GM23338 (cell line): ENCODE measurements around the gene FEN1. TPM values are rescaled to one million over a fixed set of nuclear protein-coding genes. Genes with fewer than 3 reads are reported as not detected.

Source experiments
- ATAC-seq: fragments of 200-7000 bp; cut with Tn5 transposase; 3 replicates; pipeline ENCODE4 v1.9.1; 2020
- DNase-seq: peaks from one replicate; pipeline ENCODE4 v3.0.0-alpha.2; 2015; ENCODE audit warnings: low spot score
- H2AFZ ChIP-seq: fragments of 200-600 bp; sonication (generic); 2 replicates; pipeline ENCODE4 v1.8.0; 2016; ENCODE audit warnings: antibody characterized with exemption, mild to moderate bottlenecking, moderate library complexity
- H3F3A ChIP-seq: fragments of 200-600 bp; sonication (generic); replicated peaks from 2 replicates; pipeline ENCODE4 v1.8.0; 2017; ENCODE audit warnings: antibody characterized with exemption, mixed run types, low read depth
- H3K27ac ChIP-seq: fragments of 200-600 bp; sonication (generic); 2 replicates; pipeline ENCODE4 v1.6.1; 2016; ENCODE audit warnings: low read depth
- H3K27me3 ChIP-seq: fragments of 200-600 bp; sonication (generic); 2 replicates; pipeline ENCODE4 v1.8.0; 2016; ENCODE audit warnings: mild to moderate bottlenecking, mixed run types, moderate library complexity; ENCODE audit not compliant: insufficient read depth
- H3K36me3 ChIP-seq: fragments of 200-600 bp; sonication (generic); 2 replicates; pipeline ENCODE4 v1.8.0; 2016; ENCODE audit warnings: mild to moderate bottlenecking; ENCODE audit not compliant: insufficient read depth
- H3K4me1 ChIP-seq: fragments of 200-600 bp; sonication (generic); 2 replicates; pipeline ENCODE4 v1.8.0; 2016; ENCODE audit warnings: mild to moderate bottlenecking, moderate library complexity; ENCODE audit not compliant: insufficient read depth
- H3K4me2 ChIP-seq: fragments of 200-600 bp; sonication (generic); 2 replicates; pipeline ENCODE4 v1.7.1; 2017; ENCODE audit warnings: mixed run types
- H3K4me3 ChIP-seq: fragments of 200-600 bp; sonication (generic); 2 replicates; pipeline ENCODE4 v1.6.1; 2016; ENCODE audit warnings: mixed run types
- H3K79me2 ChIP-seq: fragments of 200-600 bp; sonication (generic); replicated peaks from 2 replicates; pipeline ENCODE4 v1.8.0; 2017; ENCODE audit warnings: mild to moderate bottlenecking; ENCODE audit not compliant: insufficient read depth
- H3K9me2 ChIP-seq: fragments of 200-600 bp; sonication (generic); 2 replicates; pipeline ENCODE4 v1.8.0; 2017; ENCODE audit not compliant: insufficient read depth
- H4K20me1 ChIP-seq: fragments of 200-600 bp; sonication (generic); replicated peaks from 2 replicates; pipeline ENCODE4 v1.8.0; 2017; ENCODE audit warnings: mild to moderate bottlenecking; ENCODE audit not compliant: insufficient read depth
- H3K27ac Mint-ChIP-seq: 2 replicates; pipeline ENCODE4 v1.8.0; 2020; ENCODE audit warnings: inconsistent platforms, mild to moderate bottlenecking, moderate library complexity, mixed read lengths
- H3K27me3 Mint-ChIP-seq: 3 replicates; pipeline ENCODE4 v1.8.0; 2022; ENCODE audit warnings: low read depth, mild to moderate bottlenecking, moderate library complexity, mixed read lengths, inconsistent platforms; ENCODE audit not compliant: insufficient read depth, poor library complexity
- H3K36me3 Mint-ChIP-seq: 3 replicates; pipeline ENCODE4 v1.8.0; 2021; ENCODE audit warnings: low read depth, mild to moderate bottlenecking, inconsistent platforms, moderate library complexity, mixed read lengths
- H3K4me1 Mint-ChIP-seq: 3 replicates; pipeline ENCODE4 v1.8.0; 2020; ENCODE audit warnings: mild to moderate bottlenecking, inconsistent platforms, mixed read lengths
- H3K4me3 Mint-ChIP-seq: 3 replicates; pipeline ENCODE4 v1.8.0; 2021; ENCODE audit warnings: moderate library complexity, mild to moderate bottlenecking, inconsistent platforms, mixed read lengths
- H3K9me3 Mint-ChIP-seq: 3 replicates; pipeline ENCODE4 v1.8.0; 2020; ENCODE audit warnings: moderate library complexity, mild to moderate bottlenecking, inconsistent platforms, mixed read lengths
- CREB1 ChIP-seq: fragments of 250-450 bp; sonication (Bioruptor Pico); IDR thresholded peaks from 2 replicates; pipeline ENCODE4 v1.5.0; 2020; ENCODE audit warnings: low read depth, mild to moderate bottlenecking, moderate library complexity
- EZH2 ChIP-seq: fragments of 200-600 bp; sonication (generic); IDR thresholded peaks from one replicate; pipeline ENCODE4 v1.8.0; 2017; ENCODE audit warnings: antibody characterized with exemption, mild to moderate bottlenecking, low read depth; ENCODE audit not compliant: unreplicated experiment
- EZH2phosphoT487 ChIP-seq: fragments of 200-600 bp; sonication (generic); IDR thresholded peaks from one replicate; pipeline ENCODE4 v1.8.1; 2018; ENCODE audit warnings: antibody characterized with exemption; ENCODE audit not compliant: unreplicated experiment
- JUNB ChIP-seq: IDR thresholded peaks from one replicate; pipeline ENCODE4 v1.6.1; 2016; ENCODE audit warnings: antibody characterized with exemption; ENCODE audit not compliant: unreplicated experiment
- NANOG ChIP-seq: IDR thresholded peaks from 2 replicates; pipeline ENCODE4 v1.6.1; 2016; ENCODE audit warnings: antibody characterized with exemption, borderline replicate concordance
- POLR2AphosphoS5 ChIP-seq: IDR thresholded peaks from 2 replicates; pipeline ENCODE4 v1.6.1; 2016; ENCODE audit warnings: antibody characterized with exemption, low read depth
- STAT1 ChIP-seq: IDR thresholded peaks from one replicate; pipeline ENCODE4 v1.6.1; 2016; ENCODE audit warnings: antibody characterized with exemption; ENCODE audit not compliant: unreplicated experiment
- ZNF114 ChIP-seq: fragments of 250-450 bp; sonication (Bioruptor Pico); IDR thresholded peaks from 2 replicates; pipeline ENCODE4 v1.5.0; 2020; ENCODE audit warnings: mild to moderate bottlenecking, moderate library complexity
- ZNF331 ChIP-seq: fragments of 250-450 bp; sonication (Bioruptor Pico); IDR thresholded peaks from 2 replicates; pipeline ENCODE4 v1.5.0; 2020; ENCODE audit warnings: low read depth, mild to moderate bottlenecking, moderate library complexity
- polyA plus RNA-seq: library from polyadenylated mRNA; unstranded; fragments of >200 nt; fragmentation: Nextera tagmentation; extraction: Ambion mirVana; gene quantifications from 2 replicates; pipeline ENCODE4 v1.2.1, GENCODE V29; 2016
- total RNA-seq: library from RNA; depleted of rRNA; stranded (reverse); fragments of >200 nt; shearing (Covaris generic); gene quantifications from 2 replicates; pipeline ENCODE4 v1.2.3, GENCODE V29; 2014
- TF ChIP-seq, protein P1 (sequence below), 2 experiments: fragments of 200-600 bp in 1 of 2; sonication (generic) in 1 of 2; conservative IDR thresholded peaks; 2 replicates each; pipeline versions ENCODE4 v1.5.1 to v1.6.1; 2016 to 2017; ENCODE audit warnings: antibody characterized with exemption in 2 of 2, low read depth in 2 of 2, mild to moderate bottlenecking in 2 of 2, moderate library complexity in 1 of 2
- TF ChIP-seq, protein P2 (sequence below): IDR thresholded peaks from 2 replicates; pipeline ENCODE4 v1.6.1; 2016; ENCODE audit warnings: antibody characterized with exemption
- TF ChIP-seq, protein P3 (sequence below): IDR thresholded peaks from one replicate; pipeline ENCODE4 v1.6.1; 2018; ENCODE audit warnings: antibody characterized with exemption; ENCODE audit not compliant: unreplicated experiment
- TF ChIP-seq, protein P4 (sequence below): fragments of 250-450 bp; sonication (Bioruptor Pico); IDR thresholded peaks from 2 replicates; pipeline ENCODE4 v1.5.0; 2020; ENCODE audit warnings: mild to moderate bottlenecking, moderate library complexity

Gene FEN1
- total and polyA plus RNA-seq, 2 experiments from 2014 or later, result 85.1 to 89.0 TPM

DNA sequence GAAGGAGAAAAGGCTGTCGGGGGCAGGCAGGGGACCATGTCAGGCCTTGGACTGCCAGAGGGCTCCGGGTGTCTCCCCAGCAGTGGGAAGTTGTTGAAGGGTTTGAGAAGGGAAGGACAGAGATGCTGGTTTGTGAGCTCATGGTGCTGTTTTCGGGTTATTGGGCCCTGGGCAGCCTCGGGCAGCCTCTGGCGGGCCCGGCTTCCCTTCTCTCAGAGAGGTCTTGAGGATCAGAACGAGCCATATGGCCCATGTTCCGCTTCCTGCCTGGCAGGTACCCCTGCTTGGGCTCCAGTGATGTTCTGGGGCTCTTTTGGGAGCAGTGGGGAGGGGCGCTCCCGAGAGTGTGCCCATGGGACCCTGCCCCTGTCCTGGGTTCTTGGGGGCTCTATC lies 30.5 kb upstream of the FEN1 start:
- Mint-ChIP-seq H3K36me3 (no peaks in the 10 kb centered on the region), H3K9me3 (no peaks in the 10 kb centered on the region; the same call in 2 of the 3 replicates), H3K27ac (no peak overlapping the region), H3K4me1 (peaks cover 22% of the 10 kb centered on the region; the same call in 2 of the 3 replicates), H3K4me3 (no peak overlapping the region), H3K27me3 (peaks cover 14% of the 10 kb centered on the region)
- ATAC-seq (no peak), DNase-seq (no peak)
- Histone ChIP-seq H4K20me1 (no peaks in the 10 kb centered on the region), H3K4me3 (no peak overlapping the region), H2AFZ (no peak overlapping the region), H3K9me2 (no peaks in the 10 kb centered on the region), H3F3A (no peaks in the 10 kb centered on the region), H3K27me3 (no peaks in the 10 kb centered on the region), H3K27ac (no peak overlapping the region), H3K36me3 (no peaks in the 10 kb centered on the region), H3K4me1 (peaks cover 15% of the 10 kb centered on the region; the same call in 1 of the 2 replicates), H3K4me2 (no peak overlapping the region), H3K79me2 (no peaks in the 10 kb centered on the region)
- TF ChIP-seq, protein P1, sequence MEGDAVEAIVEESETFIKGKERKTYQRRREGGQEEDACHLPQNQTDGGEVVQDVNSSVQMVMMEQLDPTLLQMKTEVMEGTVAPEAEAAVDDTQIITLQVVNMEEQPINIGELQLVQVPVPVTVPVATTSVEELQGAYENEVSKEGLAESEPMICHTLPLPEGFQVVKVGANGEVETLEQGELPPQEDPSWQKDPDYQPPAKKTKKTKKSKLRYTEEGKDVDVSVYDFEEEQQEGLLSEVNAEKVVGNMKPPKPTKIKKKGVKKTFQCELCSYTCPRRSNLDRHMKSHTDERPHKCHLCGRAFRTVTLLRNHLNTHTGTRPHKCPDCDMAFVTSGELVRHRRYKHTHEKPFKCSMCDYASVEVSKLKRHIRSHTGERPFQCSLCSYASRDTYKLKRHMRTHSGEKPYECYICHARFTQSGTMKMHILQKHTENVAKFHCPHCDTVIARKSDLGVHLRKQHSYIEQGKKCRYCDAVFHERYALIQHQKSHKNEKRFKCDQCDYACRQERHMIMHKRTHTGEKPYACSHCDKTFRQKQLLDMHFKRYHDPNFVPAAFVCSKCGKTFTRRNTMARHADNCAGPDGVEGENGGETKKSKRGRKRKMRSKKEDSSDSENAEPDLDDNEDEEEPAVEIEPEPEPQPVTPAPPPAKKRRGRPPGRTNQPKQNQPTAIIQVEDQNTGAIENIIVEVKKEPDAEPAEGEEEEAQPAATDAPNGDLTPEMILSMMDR (conservative IDR thresholded peaks at IDR 0.05; ENCODE audit: low read depth in 2 of 2), result no peak
- no peak for TF ChIP-seq EZH2
- TF ChIP-seq NANOG, result no peak
- no peak for TF ChIP-seq CREB1 (CRISPR knock-in tag)
- no peak for TF ChIP-seq STAT1
- TF ChIP-seq JUNB, result no peak
- TF ChIP-seq EZH2phosphoT487, result no peak
- TF ChIP-seq, protein P2, sequence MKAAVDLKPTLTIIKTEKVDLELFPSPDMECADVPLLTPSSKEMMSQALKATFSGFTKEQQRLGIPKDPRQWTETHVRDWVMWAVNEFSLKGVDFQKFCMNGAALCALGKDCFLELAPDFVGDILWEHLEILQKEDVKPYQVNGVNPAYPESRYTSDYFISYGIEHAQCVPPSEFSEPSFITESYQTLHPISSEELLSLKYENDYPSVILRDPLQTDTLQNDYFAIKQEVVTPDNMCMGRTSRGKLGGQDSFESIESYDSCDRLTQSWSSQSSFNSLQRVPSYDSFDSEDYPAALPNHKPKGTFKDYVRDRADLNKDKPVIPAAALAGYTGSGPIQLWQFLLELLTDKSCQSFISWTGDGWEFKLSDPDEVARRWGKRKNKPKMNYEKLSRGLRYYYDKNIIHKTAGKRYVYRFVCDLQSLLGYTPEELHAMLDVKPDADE, result no peak
- no peak for TF ChIP-seq ZNF114 (CRISPR knock-in tag)
- TF ChIP-seq, protein P3, sequence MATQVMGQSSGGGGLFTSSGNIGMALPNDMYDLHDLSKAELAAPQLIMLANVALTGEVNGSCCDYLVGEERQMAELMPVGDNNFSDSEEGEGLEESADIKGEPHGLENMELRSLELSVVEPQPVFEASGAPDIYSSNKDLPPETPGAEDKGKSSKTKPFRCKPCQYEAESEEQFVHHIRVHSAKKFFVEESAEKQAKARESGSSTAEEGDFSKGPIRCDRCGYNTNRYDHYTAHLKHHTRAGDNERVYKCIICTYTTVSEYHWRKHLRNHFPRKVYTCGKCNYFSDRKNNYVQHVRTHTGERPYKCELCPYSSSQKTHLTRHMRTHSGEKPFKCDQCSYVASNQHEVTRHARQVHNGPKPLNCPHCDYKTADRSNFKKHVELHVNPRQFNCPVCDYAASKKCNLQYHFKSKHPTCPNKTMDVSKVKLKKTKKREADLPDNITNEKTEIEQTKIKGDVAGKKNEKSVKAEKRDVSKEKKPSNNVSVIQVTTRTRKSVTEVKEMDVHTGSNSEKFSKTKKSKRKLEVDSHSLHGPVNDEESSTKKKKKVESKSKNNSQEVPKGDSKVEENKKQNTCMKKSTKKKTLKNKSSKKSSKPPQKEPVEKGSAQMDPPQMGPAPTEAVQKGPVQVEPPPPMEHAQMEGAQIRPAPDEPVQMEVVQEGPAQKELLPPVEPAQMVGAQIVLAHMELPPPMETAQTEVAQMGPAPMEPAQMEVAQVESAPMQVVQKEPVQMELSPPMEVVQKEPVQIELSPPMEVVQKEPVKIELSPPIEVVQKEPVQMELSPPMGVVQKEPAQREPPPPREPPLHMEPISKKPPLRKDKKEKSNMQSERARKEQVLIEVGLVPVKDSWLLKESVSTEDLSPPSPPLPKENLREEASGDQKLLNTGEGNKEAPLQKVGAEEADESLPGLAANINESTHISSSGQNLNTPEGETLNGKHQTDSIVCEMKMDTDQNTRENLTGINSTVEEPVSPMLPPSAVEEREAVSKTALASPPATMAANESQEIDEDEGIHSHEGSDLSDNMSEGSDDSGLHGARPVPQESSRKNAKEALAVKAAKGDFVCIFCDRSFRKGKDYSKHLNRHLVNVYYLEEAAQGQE, result no peak
- no peak for TF ChIP-seq ZNF331 (CRISPR knock-in tag)
- TF ChIP-seq POLR2AphosphoS5, result no peak
- TF ChIP-seq, protein P4, sequence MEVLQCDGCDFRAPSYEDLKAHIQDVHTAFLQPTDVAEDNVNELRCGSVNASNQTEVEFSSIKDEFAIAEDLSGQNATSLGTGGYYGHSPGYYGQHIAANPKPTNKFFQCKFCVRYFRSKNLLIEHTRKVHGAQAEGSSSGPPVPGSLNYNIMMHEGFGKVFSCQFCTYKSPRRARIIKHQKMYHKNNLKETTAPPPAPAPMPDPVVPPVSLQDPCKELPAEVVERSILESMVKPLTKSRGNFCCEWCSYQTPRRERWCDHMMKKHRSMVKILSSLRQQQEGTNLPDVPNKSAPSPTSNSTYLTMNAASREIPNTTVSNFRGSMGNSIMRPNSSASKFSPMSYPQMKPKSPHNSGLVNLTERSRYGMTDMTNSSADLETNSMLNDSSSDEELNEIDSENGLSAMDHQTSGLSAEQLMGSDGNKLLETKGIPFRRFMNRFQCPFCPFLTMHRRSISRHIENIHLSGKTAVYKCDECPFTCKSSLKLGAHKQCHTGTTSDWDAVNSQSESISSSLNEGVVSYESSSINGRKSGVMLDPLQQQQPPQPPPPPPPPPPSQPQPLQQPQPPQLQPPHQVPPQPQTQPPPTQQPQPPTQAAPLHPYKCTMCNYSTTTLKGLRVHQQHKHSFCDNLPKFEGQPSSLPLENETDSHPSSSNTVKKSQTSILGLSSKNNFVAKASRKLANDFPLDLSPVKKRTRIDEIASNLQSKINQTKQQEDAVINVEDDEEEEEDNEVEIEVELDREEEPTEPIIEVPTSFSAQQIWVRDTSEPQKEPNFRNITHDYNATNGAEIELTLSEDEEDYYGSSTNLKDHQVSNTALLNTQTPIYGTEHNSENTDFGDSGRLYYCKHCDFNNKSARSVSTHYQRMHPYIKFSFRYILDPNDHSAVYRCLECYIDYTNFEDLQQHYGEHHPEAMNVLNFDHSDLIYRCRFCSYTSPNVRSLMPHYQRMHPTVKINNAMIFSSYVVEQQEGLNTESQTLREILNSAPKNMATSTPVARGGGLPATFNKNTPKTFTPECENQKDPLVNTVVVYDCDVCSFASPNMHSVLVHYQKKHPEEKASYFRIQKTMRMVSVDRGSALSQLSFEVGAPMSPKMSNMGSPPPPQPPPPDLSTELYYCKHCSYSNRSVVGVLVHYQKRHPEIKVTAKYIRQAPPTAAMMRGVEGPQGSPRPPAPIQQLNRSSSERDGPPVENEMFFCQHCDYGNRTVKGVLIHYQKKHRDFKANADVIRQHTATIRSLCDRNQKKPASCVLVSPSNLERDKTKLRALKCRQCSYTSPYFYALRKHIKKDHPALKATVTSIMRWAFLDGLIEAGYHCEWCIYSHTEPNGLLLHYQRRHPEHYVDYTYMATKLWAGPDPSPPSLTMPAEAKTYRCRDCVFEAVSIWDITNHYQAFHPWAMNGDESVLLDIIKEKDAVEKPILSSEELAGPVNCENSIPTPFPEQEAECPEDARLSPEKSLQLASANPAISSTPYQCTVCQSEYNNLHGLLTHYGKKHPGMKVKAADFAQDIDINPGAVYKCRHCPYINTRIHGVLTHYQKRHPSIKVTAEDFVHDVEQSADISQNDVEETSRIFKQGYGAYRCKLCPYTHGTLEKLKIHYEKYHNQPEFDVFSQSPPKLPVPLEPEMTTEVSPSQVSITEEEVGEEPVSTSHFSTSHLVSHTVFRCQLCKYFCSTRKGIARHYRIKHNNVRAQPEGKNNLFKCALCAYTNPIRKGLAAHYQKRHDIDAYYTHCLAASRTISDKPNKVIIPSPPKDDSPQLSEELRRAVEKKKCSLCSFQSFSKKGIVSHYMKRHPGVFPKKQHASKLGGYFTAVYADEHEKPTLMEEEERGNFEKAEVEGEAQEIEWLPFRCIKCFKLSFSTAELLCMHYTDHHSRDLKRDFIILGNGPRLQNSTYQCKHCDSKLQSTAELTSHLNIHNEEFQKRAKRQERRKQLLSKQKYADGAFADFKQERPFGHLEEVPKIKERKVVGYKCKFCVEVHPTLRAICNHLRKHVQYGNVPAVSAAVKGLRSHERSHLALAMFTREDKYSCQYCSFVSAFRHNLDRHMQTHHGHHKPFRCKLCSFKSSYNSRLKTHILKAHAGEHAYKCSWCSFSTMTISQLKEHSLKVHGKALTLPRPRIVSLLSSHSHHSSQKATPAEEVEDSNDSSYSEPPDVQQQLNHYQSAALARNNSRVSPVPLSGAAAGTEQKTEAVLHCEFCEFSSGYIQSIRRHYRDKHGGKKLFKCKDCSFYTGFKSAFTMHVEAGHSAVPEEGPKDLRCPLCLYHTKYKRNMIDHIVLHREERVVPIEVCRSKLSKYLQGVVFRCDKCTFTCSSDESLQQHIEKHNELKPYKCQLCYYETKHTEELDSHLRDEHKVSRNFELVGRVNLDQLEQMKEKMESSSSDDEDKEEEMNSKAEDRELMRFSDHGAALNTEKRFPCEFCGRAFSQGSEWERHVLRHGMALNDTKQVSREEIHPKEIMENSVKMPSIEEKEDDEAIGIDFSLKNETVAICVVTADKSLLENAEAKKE (CRISPR knock-in tag), result no peak
